K562 (cell line): ENCODE data around the gene EFHD2. TPM values are rescaled to one million over a fixed set of nuclear protein-coding genes. Genes with fewer than 3 reads are reported as not detected.

Experiments used
- ATAC-seq: fragments of 200-7000 bp; cut with Tn5 transposase; 3 replicates; pipeline ENCODE4 v1.9.1; 2020; ENCODE audit warnings: moderate library complexity
- BruUV-seq: library from RNA; stranded (reverse); fragments of 400-500 nt; replicated peaks from 2 replicates; lab custom pipeline; 2021; lab: Mats Ljungman, UMichigan
- CTCF ChIA-PET: fragments of 300-600 bp; formaldehyde crosslinking; extraction: SDS; loops from one replicate; lab custom pipeline; 2021; ENCODE audit warnings: low intra/inter-chr PET ratio; lab: Yijun Ruan, JAX
- POLR2A ChIA-PET: fragments of 300-600, 350-650 bp; sonication (Branson Sonifier 250); formaldehyde crosslinking; extraction: SDS; loops from one replicate; lab custom pipeline; 2021; ENCODE audit warnings: antibody characterized with exemption, inconsistent platforms; lab: Yijun Ruan, JAX
- DNase-seq, 4 experiments: peaks; one replicate each; pipeline versions ENCODE4 v3.0.0 to v3.0.0-alpha.2; 2011 to 2018; ENCODE audit warnings: low spot score in 3 of 4, mixed read lengths in 3 of 4; ENCODE audit errors: extremely low read depth in 1 of 4
- FAIRE-seq: peaks from 2 replicates; lab custom pipeline; 2011; peaks lifted over from hg19 to GRCh38; lab: Jason Lieb, UNC
- H2AFZ ChIP-seq: 2 replicates; pipeline ENCODE4 v1.6.0; 2011; ENCODE audit warnings: low read depth, low read length, control low read depth, inconsistent platforms
- H3K27ac ChIP-seq: fragments of 200-600 bp; 3 replicates; pipeline ENCODE4 v1.8.0; 2011; ENCODE audit warnings: low read depth, mild to moderate bottlenecking, control low read depth, inconsistent platforms, low read length, moderate library complexity, mixed read lengths; ENCODE audit errors: extremely low read depth
- H3K27me3 ChIP-seq, 2 experiments: fragments of 300-600 bp in 1 of 2; 2 replicates in 1 of 2; 3 replicates in 1 of 2; pipeline versions ENCODE4 v1.6.0 to v1.8.0; 2011; ENCODE audit warnings: inconsistent platforms in 2 of 2, low read length in 2 of 2, mild to moderate bottlenecking in 1 of 2, mixed read lengths in 1 of 2, moderate library complexity in 1 of 2; ENCODE audit not compliant: control insufficient read depth in 2 of 2, insufficient read depth in 2 of 2
- H3K36me3 ChIP-seq: fragments of 300-600 bp; 3 replicates; pipeline ENCODE4 v1.8.0; 2011; ENCODE audit warnings: mild to moderate bottlenecking, low read length, inconsistent platforms; ENCODE audit not compliant: control insufficient read depth, insufficient read depth
- H3K4me1 ChIP-seq, 2 experiments: fragments of 200-600 bp in 1 of 2; replicated peaks in 1 of 2; 2 replicates in 1 of 2; 3 replicates in 1 of 2; pipeline versions ENCODE4 v1.5.1 to v1.8.0; 2011; ENCODE audit warnings: inconsistent platforms in 2 of 2, low read length in 2 of 2, mild to moderate bottlenecking in 1 of 2, mixed read lengths in 1 of 2, moderate library complexity in 1 of 2; ENCODE audit not compliant: control insufficient read depth in 2 of 2, insufficient read depth in 2 of 2
- H3K4me2 ChIP-seq: 2 replicates; pipeline ENCODE4 v1.6.1; 2011; ENCODE audit warnings: low read length, control low read depth, inconsistent platforms, mixed read lengths; ENCODE audit not compliant: insufficient read depth
- H3K4me3 ChIP-seq: fragments of 200-600 bp; sonication (generic), shearing (Covaris generic); 2 replicates; pipeline ENCODE4 v1.5.1; 2016; ENCODE audit warnings: control low read depth, inconsistent platforms
- H3K79me2 ChIP-seq: fragments of 200-600 bp; 3 replicates; pipeline ENCODE4 v1.8.0; 2011; ENCODE audit warnings: low read length, inconsistent platforms; ENCODE audit not compliant: control insufficient read depth, insufficient read depth
- H3K9ac ChIP-seq, 2 experiments: 2 replicates each; pipeline versions ENCODE4 v1.6.0 to v1.6.1; 2011; ENCODE audit warnings: low read depth in 2 of 2, low read length in 2 of 2, control low read depth in 1 of 2, inconsistent platforms in 1 of 2, mild to moderate bottlenecking in 1 of 2, mixed read lengths in 1 of 2; ENCODE audit not compliant: insufficient read depth in 1 of 2
- H3K9me1 ChIP-seq: one replicate; pipeline ENCODE4 v1.6.0; 2011; ENCODE audit warnings: inconsistent platforms, mild to moderate bottlenecking, low read length, moderate library complexity; ENCODE audit not compliant: control insufficient read depth, insufficient read depth
- H3K9me3 ChIP-seq: replicated peaks from 2 replicates; pipeline ENCODE4 v1.5.1; 2011; ENCODE audit warnings: low read depth, low read length, inconsistent platforms; ENCODE audit not compliant: control insufficient read depth, insufficient read depth
- H4K20me1 ChIP-seq: replicated peaks from 2 replicates; pipeline ENCODE4 v1.6.1; 2011; ENCODE audit warnings: low read length, inconsistent platforms, mixed read lengths; ENCODE audit not compliant: control insufficient read depth, insufficient read depth
- DLX4 ChIP-seq: fragments of 250-450 bp; sonication (Bioruptor Pico); IDR thresholded peaks from 2 replicates; pipeline ENCODE4 v1.6.1; 2021; ENCODE audit warnings: mild to moderate bottlenecking
- DPF2 ChIP-seq: fragments of 450-650 bp; IDR thresholded peaks from 2 replicates; pipeline ENCODE4 v1.6.1; 2016
- FOXM1 ChIP-seq, 2 experiments: fragments of 450-650 bp in 1 of 2; sonication (generic) in 1 of 2; formaldehyde crosslinking in 1 of 2; IDR thresholded peaks; 2 replicates each; pipeline versions ENCODE4 v1.6.1 to v1.9.0; 2017 to 2022; ENCODE audit warnings: low read depth in 2 of 2, mild to moderate bottlenecking in 2 of 2, missing genetic modification reagents in 1 of 2, moderate library complexity in 1 of 2
- MBD1 ChIP-seq: fragments of 250-450 bp; sonication (Bioruptor Pico); IDR thresholded peaks from 2 replicates; pipeline ENCODE4 v1.8.0; 2022; ENCODE audit warnings: inconsistent platforms
- MNT ChIP-seq, 2 experiments: fragments of 450-650 bp; conservative IDR thresholded peaks; 2 replicates each; pipeline ENCODE4 v1.6.1; 2017; ENCODE audit warnings: mild to moderate bottlenecking in 2 of 2, moderate library complexity in 2 of 2
- OTX1 ChIP-seq: fragments of 450-650 bp; formaldehyde crosslinking; IDR thresholded peaks from 2 replicates; pipeline ENCODE4 v1.4.0; 2022; ENCODE audit warnings: mild to moderate bottlenecking
- PTBP1 ChIP-seq: fragments of 200-400 bp; formaldehyde crosslinking; IDR thresholded peaks from 2 replicates; pipeline ENCODE4 v1.6.1; 2017; ENCODE audit warnings: low read depth, low read length
- RFX5 ChIP-seq: IDR thresholded peaks from 2 replicates; pipeline ENCODE4 v1.6.1; 2011; ENCODE audit warnings: low read depth, mild to moderate bottlenecking, improper control_type of control experiment, low read length
- RHOXF2B ChIP-seq: fragments of 250-450 bp; sonication (Bioruptor Pico); conservative IDR thresholded peaks from 2 replicates; pipeline ENCODE4 v1.5.1; 2021
- SAFB2 ChIP-seq: fragments of 200-400 bp; formaldehyde crosslinking; IDR thresholded peaks from 2 replicates; pipeline ENCODE4 v1.6.1; 2018; ENCODE audit warnings: borderline replicate concordance, low read length, low read depth, moderate library complexity; ENCODE audit not compliant: severe bottlenecking
- SLC30A9 ChIP-seq: fragments of 250-450 bp; sonication (Bioruptor Pico); IDR thresholded peaks from 2 replicates; pipeline ENCODE4 v1.8.0; 2022; ENCODE audit warnings: mild to moderate bottlenecking, moderate library complexity
- ZBTB1 ChIP-seq: sonication (generic); formaldehyde crosslinking; IDR thresholded peaks from 2 replicates; pipeline ENCODE4 v1.8.1; 2023; ENCODE audit warnings: missing genetic modification reagents, low read depth, mild to moderate bottlenecking, borderline replicate concordance
- ZBTB49 ChIP-seq: sonication (generic); formaldehyde crosslinking; IDR thresholded peaks from 2 replicates; pipeline ENCODE4 v1.8.0; 2022; ENCODE audit warnings: missing genetic modification reagents, mild to moderate bottlenecking, borderline replicate concordance
- ZNF311 ChIP-seq: fragments of 250-450 bp; sonication (Bioruptor Pico); IDR thresholded peaks from 2 replicates; pipeline ENCODE4 v1.4.0; 2020; ENCODE audit warnings: mild to moderate bottlenecking, moderate library complexity
- WGBS: fragments of 100-300 bp; shearing (Covaris generic); methylation state at CpG from one replicate; pipeline ENCODE4 v1.1.6; 2016; ENCODE audit warnings: low coverage, mixed read lengths; ENCODE audit not compliant: insufficient coverage; ENCODE audit errors: missing lambda C conversion rate; 5-methylcytosine and 5-hydroxymethylcytosine counted together
- in situ Hi-C: fragments of 300-500 bp; cut with MboI; formaldehyde crosslinking; loops from 4 replicates; pipeline ENCODE4 v1.15.0; 2018; ENCODE audit warnings: inconsistent platforms, mixed read lengths
- intact Hi-C: fragments of 100-400 bp; cut with micrococcal nuclease; formaldehyde crosslinking; loops from 2 replicates; pipeline ENCODE4 v1.14.2; 2022
- polyA plus RNA-seq, 8 experiments: library from polyadenylated mRNA; depleted of rRNA in 4 of 8; stranded (reverse) in 5 of 8; unstranded in 3 of 8; fragments of >200 nt; fragmentation: Nextera tagmentation in 2 of 8; fragmentation: Illumina TruSeq in 1 of 8; extraction: Ambion mirVana in 2 of 8; extraction: Trizol in 1 of 8; gene quantifications; 2 replicates each; pipeline versions ENCODE4 v1.2.1 to v1.2.3, GENCODE V29; 2011 to 2014; ENCODE audit warnings: inconsistent platforms in 1 of 8, missing spikeins in 1 of 8
- total RNA-seq, 7 experiments: library from RNA; depleted of rRNA in 6 of 7; stranded (reverse); fragments of >200 nt in 6 of 7; fragmentation: Illumina TruSeq in 2 of 7; extraction: Trizol in 2 of 7; gene quantifications; 2 replicates each; pipeline versions ENCODE4 v1.2.1 to v1.2.3, GENCODE V29; 2011 to 2021; ENCODE audit warnings: low replicate concordance in 1 of 7

Gene EFHD2
- total and polyA plus RNA-seq, 9 of the 15 experiments (the other 6 are each of a cell fraction or from before 2014, with no cell fraction given), result 1.7 to 73.5 (median 25.2) TPM

GRCh38 chr1:15406614-15407559, 2.8 kb upstream of the EFHD2 start:
- TF ChIP-seq SLC30A9 (CRISPR knock-in tag), result no peak
- TF ChIP-seq SAFB2, result no peak
- no peak for TF ChIP-seq RHOXF2B (CRISPR knock-in tag)
- no peak for TF ChIP-seq DLX4 (CRISPR knock-in tag)
- no peak for TF ChIP-seq OTX1 (CRISPR knock-in tag)
- TF ChIP-seq DPF2, result no peak
- TF ChIP-seq ZBTB49 (CRISPR knock-in tag), result no peak
- no peak for TF ChIP-seq PTBP1
- TF ChIP-seq ZBTB1 (CRISPR knock-in tag), result no peak
- no peak for TF ChIP-seq MBD1 (CRISPR knock-in tag)
- TF ChIP-seq ZNF311, result no peak
- no peak for TF ChIP-seq RFX5
- TF ChIP-seq MNT (conservative IDR thresholded peaks at IDR 0.05), result no peak
- TF ChIP-seq FOXM1 (IDR thresholded peaks at IDR 0.05; ENCODE audit: low read depth), result no peak
- TF ChIP-seq FOXM1 (CRISPR knock-in tag; IDR thresholded peaks at IDR 0.05; ENCODE audit: low read depth), result no peak
- Histone ChIP-seq H3K9me3 (no peaks in the 10 kb centered on the region), H3K27me3 (peaks cover 3 to 14% of the 10 kb centered on the region in 2 experiments; a peak in 4 of 5 replicates), H4K20me1 (peaks cover 8% of the 10 kb centered on the region), H3K27ac (no peak overlapping the region), H3K9me1 (no peaks in the 10 kb centered on the region), H3K36me3 (no peaks in the 10 kb centered on the region), H3K4me1 (peaks cover 17 to 30% of the 10 kb centered on the region in 2 experiments; a peak in 4 of 5 replicates), H3K79me2 (peaks cover 19% of the 10 kb centered on the region), H3K4me2 (no peak overlapping the region), H2AFZ (no peak overlapping the region), H3K9ac (no peak overlapping the region), H3K4me3 (no peak overlapping the region)
- intact Hi-C loops (no loop called here), in situ Hi-C loops (no loop called here)
- FAIRE-seq, result no peak
- ATAC-seq, result no peak
- ChIA-PET POLR2A (no interaction called here), CTCF (interaction anchor here (0.6 kb wide), 1 partner anchor 117 kb away, joined by 3 read pairs; the partner anchor contains the start of gene CASP9)
- 11% methylated on average over 10 of the region's 11 CpGs for WGBS
- no peak for DNase-seq
- no TSS peak for BruUV-seq
